ENCODE data around the gene NIF3L1. TPM values are rescaled to one million over a fixed set of nuclear protein-coding genes. Genes with fewer than 3 reads are reported as not detected.

The NIF3L1 gene
- total RNA-seq, 4 donors from 2014 or later, result 10.8 to 27.6 (median 13.9) TPM

GRCh38 chr2:200861617-200862155 is 27.5 kb upstream of the NIF3L1 start:
- TF ChIP-seq CTCF (IDR thresholded peaks at IDR 0.05; ENCODE audit: low read depth), result no peak

DNA sequence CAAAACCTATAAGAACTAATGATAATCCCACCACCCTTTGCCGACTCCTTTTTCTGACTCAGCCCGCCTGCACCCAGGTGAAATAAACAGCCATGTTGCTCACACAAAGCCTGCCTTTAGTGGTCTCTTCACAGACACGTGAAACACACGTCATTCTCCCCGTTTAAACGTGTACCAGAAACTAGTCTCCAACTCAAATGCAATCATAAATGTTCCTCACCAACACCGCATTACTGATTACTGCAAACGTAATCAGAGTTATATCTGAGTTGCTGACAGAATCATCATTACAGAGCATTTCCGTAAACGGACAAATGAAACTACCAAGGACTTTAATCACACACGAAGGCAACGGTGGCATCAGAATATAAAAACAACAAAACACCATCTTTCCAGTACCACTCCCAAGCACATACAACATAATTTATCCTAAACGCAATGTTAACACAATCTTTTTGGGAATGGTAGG is 26.6 kb upstream of the NIF3L1 start:
- TF ChIP-seq CTCF (IDR thresholded peaks at IDR 0.05; ENCODE audit: low read depth), result no peak

- no peak for TF ChIP-seq CTCF (IDR thresholded peaks at IDR 0.05; ENCODE audit: low read depth)
Observed at GRCh38 chr2:200863782-200864175, 25.4 kb upstream of the NIF3L1 start.

GRCh38 chr2:200864176-200865034 is 24.8 kb upstream of the NIF3L1 start, which contains the start of gene CLK1:
Gene CLK1, minus strand, starts transcription at chr2:200864658. Its CDS starts 2,796 bp downstream, at chr2:200861862.
- no peak for TF ChIP-seq CTCF (IDR thresholded peaks at IDR 0.05; ENCODE audit: low read depth)

DNA sequence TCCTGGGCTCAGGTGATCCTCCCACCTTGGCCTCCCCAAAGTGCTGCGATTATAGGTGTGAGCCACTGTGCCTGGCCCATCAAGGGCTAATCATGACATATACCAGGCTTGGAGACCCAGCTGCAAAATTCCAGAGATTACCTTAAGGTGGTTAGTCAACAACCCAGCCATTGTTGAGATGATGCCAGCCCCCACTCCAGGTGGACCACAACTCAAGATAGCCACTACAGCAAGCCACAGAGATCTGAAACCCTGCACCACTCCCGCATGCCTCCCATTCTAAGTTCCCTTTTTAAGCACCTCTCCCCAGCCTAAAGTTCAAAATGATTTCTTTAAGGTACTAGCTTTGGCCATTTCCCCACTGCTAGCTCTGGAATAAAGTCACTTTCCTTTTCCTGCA is 20.2 kb upstream of the NIF3L1 start:
- TF ChIP-seq CTCF (IDR thresholded peaks at IDR 0.05; ENCODE audit: low read depth), result no peak

GRCh38 chr2:200871151-200871550 is 18.0 kb upstream of the NIF3L1 start:
- TF ChIP-seq CTCF (IDR thresholded peaks at IDR 0.05; ENCODE audit: low read depth), result no peak

DNA sequence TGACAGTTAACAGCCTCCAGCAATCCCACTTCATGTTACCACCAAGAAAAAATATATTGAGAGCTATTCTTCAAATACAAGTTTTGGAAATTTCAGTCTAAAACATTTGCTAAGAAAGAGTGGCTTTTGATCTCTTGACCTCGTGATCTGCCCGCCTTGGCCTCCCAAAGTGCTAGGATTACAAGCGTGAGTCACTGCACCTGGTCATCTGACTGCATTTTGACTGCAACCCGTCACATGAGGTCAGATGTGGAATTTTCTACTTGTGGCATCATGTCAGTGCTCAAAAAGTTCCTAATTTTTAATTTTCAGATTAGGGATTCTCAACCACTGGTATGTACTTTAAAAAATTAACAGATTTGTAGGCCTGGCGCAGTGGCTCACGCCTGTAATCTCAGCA is 15.6 kb upstream of the NIF3L1 start:
- TF ChIP-seq CTCF (IDR thresholded peaks at IDR 0.05; ENCODE audit: low read depth), result no peak

All from subcutaneous adipose tissue (tissue), 4 donors.